Vagina (tissue), 2 donors: ENCODE data around the gene MYO1H. TPM values are rescaled to one million over a fixed set of nuclear protein-coding genes. Genes with fewer than 3 reads are reported as not detected.

Source experiments
- DNase-seq, 2 donors: peaks; one replicate each; pipeline ENCODE4 v3.0.0-alpha.2; 2017; ENCODE audit errors: extremely low spot score in 2 of 2
- H3K27ac ChIP-seq: fragments of 200-600 bp; sonication (generic); one replicate; pipeline ENCODE4 v1.5.1; 2019
- H3K27me3 ChIP-seq: fragments of 200-600 bp; sonication (generic); one replicate; pipeline ENCODE4 v1.5.1; 2019
- H3K36me3 ChIP-seq, 2 donors: fragments of 200-600 bp; sonication (generic); one replicate each; pipeline ENCODE4 v1.5.1; 2017 to 2019
- H3K4me1 ChIP-seq: fragments of 200-600 bp; sonication (generic); one replicate; pipeline ENCODE4 v1.5.1; 2019
- H3K4me3 ChIP-seq, 2 donors: fragments of 200-600 bp; sonication (generic); 1 replicate in 1 of 2; 2 replicates in 1 of 2; pipeline ENCODE4 v1.5.1; 2016 to 2019
- H3K9me3 ChIP-seq: fragments of 200-600 bp; sonication (generic); one replicate; pipeline ENCODE4 v1.5.1; 2019
- CTCF ChIP-seq, 3 experiments: fragments of 450-650 bp in 2 of 3; fragments of 200-600 bp in 1 of 3; sonication (generic) in 1 of 3; IDR thresholded peaks; one replicate each; pipeline ENCODE4 v1.5.1; 2017 to 2019; ENCODE audit warnings: antibody characterized with exemption in 3 of 3, mild to moderate bottlenecking in 2 of 3, moderate library complexity in 2 of 3
- POLR2A ChIP-seq, 2 donors: fragments of 450-650 bp; IDR thresholded peaks; one replicate each; pipeline ENCODE4 v1.6.1; 2017; ENCODE audit warnings: antibody characterized with exemption in 2 of 2, mild to moderate bottlenecking in 2 of 2, moderate library complexity in 2 of 2
- POLR2AphosphoS5 ChIP-seq, 2 donors: sonication (generic); formaldehyde crosslinking; IDR thresholded peaks; one replicate each; pipeline ENCODE4 v1.9.0; 2017; ENCODE audit warnings: antibody characterized with exemption in 2 of 2, mild to moderate bottlenecking in 2 of 2, low read depth in 1 of 2; ENCODE audit not compliant: insufficient read depth in 1 of 2
- intact Hi-C: fragments of 100-400 bp; cut with DNase I; formaldehyde crosslinking; loops from one replicate; pipeline ENCODE4 v1.15.1; 2023
- total RNA-seq: library from RNA; depleted of rRNA; stranded (reverse); fragments of >200 nt; gene quantifications from one replicate; pipeline ENCODE4 v1.2.3, GENCODE V29; 2016

Gene MYO1H
- total RNA-seq, 1 donor from 2014 or later = not detected

GRCh38 chr12:109497675-109498074, 150.0 kb downstream of the MYO1H start:
- no peak overlapping the region for H3K27ac ChIP-seq
- no peak for DNase-seq

More at GRCh38 chr12:109497675-109498074, 150.0 kb downstream of the MYO1H start:
- Histone ChIP-seq H3K4me1 (no peaks in the 10 kb centered on the region), H3K27me3 (no peaks in the 10 kb centered on the region), H3K9me3 (no peaks in the 10 kb centered on the region), H3K36me3 (peaks cover 4 to 75% of the 10 kb centered on the region in 2 donors), H3K4me3 (no peak overlapping the region)
- intact Hi-C loops = no loop called here
- TF ChIP-seq CTCF (IDR thresholded peaks at IDR 0.05) = no peak
- TF ChIP-seq POLR2A (IDR thresholded peaks at IDR 0.05) = no peak
- TF ChIP-seq POLR2AphosphoS5 (IDR thresholded peaks at IDR 0.05; ENCODE audit: insufficient read depth in 1 of 2, low read depth in 1 of 2) = no peak

Other genes with a start within 250 kb of the MYO1H start
- gene ACACB, start 231.3 kb upstream of the MYO1H start, total RNA-seq = 130 TPM
- gene FOXN4, start 38.6 kb upstream of the MYO1H start, total RNA-seq = not detected
- gene KCTD10, start 129.4 kb downstream of the MYO1H start, total RNA-seq = 86.2 TPM
- 32.2 TPM for gene UBE3B, start 129.7 kb downstream of the MYO1H start, total RNA-seq
- gene MMAB, start 225.6 kb downstream of the MYO1H start, total RNA-seq = 27.7 TPM
- gene MVK, start 225.9 kb downstream of the MYO1H start, total RNA-seq = 24.1 TPM